HG03460 (cell line): Measurements from ENCODE around the gene TRIM23.

ENCODE experiments used
- ATAC-seq: cut with Tn5 transposase; IDR thresholded peaks from one replicate; pipeline ENCODE4 v1.9.1; 2021; ENCODE audit not compliant: unreplicated experiment

Gene TRIM23

GRCh38 chr5:65566505-65566904 is 57.6 kb downstream of the TRIM23 start:
- ATAC-seq, result no peak

GRCh38 chr5:65563777-65564176 is 60.4 kb downstream of the TRIM23 start:
- ATAC-seq, result no peak

GRCh38 chr5:65562731-65563701 is 61.1 kb downstream of the TRIM23 start, which contains the start of the genes CENPK and PPWD1:
CENPK (minus strand) TSS chr5:65563168; CDS start chr5:65554907, 8,261 bp downstream.
PPWD1 (plus strand) TSS chr5:65563296; CDS start chr5:65563311, 15 bp downstream.
- ATAC-seq, result peak; percentile 99

- ATAC-seq, result no peak
These were observed 67.4 kb downstream of the TRIM23 start for GRCh38 chr5:65556718-65557117.

GRCh38 chr5:65556181-65556580 is 68.0 kb downstream of the TRIM23 start:
- no peak for ATAC-seq

- ATAC-seq, result no peak
These were observed 68.8 kb downstream of the TRIM23 start for GRCh38 chr5:65555287-65555686.

- ATAC-seq, result no peak
These were observed 70.2 kb downstream of the TRIM23 start for GRCh38 chr5:65553941-65554340.

- no peak for ATAC-seq
These were observed 75.9 kb downstream of the TRIM23 start for GRCh38 chr5:65548281-65548680.

- ATAC-seq, result no peak
These were observed 78.0 kb downstream of the TRIM23 start for GRCh38 chr5:65546141-65546540.

- ATAC-seq, result no peak
These were observed 79.7 kb downstream of the TRIM23 start for GRCh38 chr5:65544473-65544872.

GRCh38 chr5:65539827-65540226 is 84.3 kb downstream of the TRIM23 start:
- no peak for ATAC-seq
